HG03439 (cell line): ENCODE measurements around the gene TRIM25.

Experiments used
- ATAC-seq: cut with Tn5 transposase; IDR thresholded peaks from one replicate; pipeline ENCODE4 v1.9.1; 2021; ENCODE audit warnings: mild to moderate bottlenecking, moderate library complexity; ENCODE audit not compliant: unreplicated experiment

TRIM25 gene

GRCh38 chr17:56928586-56928985 lies 14.7 kb upstream of the TRIM25 start:
- no peak for ATAC-seq

- ATAC-seq, result no peak
These were observed 12.9 kb upstream of the TRIM25 start for GRCh38 chr17:56926704-56927103.

- ATAC-seq, result no peak
These were observed 12.4 kb upstream of the TRIM25 start for GRCh38 chr17:56926270-56926669.

DNA sequence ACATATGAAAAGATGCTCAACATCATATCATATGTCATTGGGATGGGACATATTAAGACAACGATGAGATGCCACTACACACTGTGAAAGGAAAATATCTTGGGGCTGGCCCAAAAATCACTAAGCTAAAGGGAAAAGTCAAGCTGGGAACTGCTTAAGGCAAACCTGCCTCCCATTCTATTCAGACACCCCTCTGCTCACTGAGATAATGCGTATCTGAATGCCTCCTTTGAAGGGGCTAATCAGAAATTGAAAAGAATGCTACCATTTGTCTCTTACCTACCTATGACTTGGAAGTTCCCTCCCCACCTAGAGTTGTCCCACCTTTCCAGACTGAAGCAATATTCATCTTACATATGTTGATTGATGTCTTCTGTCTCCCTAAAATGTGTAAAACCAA lies 11.2 kb upstream of the TRIM25 start:
- ATAC-seq, result no peak

- no peak for ATAC-seq
These were observed 5.9 kb upstream of the TRIM25 start for GRCh38 chr17:56919717-56920116.

- ATAC-seq, result no peak
These were observed 5.1 kb upstream of the TRIM25 start for GRCh38 chr17:56918916-56919315.

GRCh38 chr17:56917559-56918296 lies 3.9 kb upstream of the TRIM25 start:
- no peak for ATAC-seq

GRCh38 chr17:56914581-56915273 lies 878 bp upstream of the TRIM25 start:
- no peak for ATAC-seq

DNA sequence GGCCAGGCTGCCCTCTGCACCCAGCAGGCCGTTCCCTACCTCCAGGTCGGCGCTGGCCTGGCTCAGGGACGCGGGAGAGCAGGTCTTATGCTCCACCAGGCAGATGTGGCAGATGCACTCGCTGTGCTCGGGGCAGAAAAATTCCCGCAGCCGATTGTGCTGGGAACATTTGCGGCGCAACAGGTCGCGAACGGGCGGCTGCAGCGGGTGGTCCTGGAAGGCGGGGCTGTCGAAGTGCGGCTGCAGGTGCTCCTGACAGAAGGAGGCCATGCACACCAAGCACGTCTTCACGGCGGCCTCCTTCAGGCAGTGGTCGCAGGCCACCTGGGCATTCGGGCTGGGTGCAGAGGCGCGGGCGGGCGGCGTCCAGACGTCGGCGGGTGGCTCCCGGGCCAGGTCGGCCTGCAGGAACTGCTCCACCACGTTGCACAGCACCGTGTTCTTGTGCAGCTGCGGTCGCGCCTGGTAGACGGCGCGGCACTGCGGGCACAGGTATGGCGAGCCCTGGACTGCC lies 439 bp downstream of the TRIM25 start:
- peak; percentile 34 for ATAC-seq

- ATAC-seq, result no peak
These were observed 893 bp downstream of the TRIM25 start for GRCh38 chr17:56913000-56913311.

DNA sequence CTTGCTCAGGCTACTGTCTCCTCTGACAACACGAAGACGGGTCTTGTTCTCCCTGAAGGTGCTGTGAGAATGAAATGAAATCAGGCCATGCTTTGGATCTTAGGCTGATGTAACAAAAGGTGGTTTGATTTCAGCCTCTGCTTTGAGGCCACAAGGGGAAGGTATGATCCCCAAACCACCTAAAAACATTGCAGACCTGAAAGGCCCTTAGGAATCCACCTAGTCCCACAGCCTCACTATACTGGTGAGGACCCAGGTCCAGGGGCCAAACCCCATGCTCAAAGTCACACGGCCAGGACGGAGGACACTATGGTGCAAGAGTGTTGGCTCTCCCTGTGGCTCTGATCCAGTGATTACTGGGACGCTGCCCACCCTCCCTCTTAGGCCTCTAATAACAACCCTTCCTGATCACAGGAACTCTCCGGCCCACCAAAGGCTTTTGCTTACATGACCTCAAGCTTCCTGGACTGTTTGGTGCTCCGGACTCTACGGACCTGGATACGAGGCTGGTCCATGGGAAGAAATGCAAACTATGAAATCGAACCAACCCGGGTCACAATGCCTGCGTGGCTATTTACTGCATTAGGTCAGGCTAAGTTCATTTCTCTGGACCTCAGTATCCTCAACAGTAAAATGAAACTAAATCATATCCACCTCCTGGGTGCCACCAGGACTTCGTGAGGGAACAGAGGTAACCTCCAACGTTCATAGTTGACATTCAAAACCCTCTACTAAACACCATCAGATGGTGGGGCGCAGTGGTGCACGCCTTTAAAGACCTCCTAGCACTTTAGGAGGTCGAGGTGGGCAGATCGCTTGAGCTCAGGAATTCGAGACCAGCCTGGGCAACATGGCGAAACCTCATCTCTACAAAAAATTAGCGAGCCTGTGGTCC lies 1.5 kb downstream of the TRIM25 start:
- ATAC-seq, result no peak

DNA sequence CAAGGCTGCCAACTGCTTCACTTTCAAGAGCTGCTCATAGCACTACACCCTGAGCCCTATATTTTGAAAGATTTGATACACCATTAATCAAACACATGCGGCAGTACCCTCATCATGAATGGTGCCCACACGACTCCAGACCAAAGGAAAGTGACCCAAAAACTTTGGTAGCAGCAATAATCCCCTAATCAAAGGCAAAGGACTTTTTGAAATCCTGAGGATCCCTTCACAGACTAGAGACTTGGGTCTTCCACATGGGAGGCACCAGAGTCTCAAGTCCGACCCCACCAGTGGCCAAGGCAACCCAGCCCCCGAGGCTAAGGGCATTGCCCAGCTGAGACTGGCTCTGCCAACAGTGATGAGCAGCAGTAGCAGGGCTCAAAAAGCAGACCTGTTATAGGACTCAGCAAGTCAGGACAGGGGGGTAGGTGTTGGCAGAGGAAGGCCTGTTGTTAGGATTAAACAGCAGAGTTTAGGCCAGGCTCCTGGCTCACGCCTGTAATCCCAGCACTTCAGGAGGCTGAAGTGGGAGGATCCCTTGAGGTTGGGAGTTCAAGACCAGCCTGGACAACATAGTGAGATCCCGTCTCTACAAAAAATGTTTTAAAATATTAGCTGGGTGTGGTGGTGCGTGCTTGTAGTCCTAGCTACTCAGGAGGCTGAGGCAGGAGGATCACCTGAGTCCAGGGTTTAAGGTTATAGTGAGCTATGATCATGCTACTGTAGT lies 3.2 kb downstream of the TRIM25 start:
- ATAC-seq, result no peak

DNA sequence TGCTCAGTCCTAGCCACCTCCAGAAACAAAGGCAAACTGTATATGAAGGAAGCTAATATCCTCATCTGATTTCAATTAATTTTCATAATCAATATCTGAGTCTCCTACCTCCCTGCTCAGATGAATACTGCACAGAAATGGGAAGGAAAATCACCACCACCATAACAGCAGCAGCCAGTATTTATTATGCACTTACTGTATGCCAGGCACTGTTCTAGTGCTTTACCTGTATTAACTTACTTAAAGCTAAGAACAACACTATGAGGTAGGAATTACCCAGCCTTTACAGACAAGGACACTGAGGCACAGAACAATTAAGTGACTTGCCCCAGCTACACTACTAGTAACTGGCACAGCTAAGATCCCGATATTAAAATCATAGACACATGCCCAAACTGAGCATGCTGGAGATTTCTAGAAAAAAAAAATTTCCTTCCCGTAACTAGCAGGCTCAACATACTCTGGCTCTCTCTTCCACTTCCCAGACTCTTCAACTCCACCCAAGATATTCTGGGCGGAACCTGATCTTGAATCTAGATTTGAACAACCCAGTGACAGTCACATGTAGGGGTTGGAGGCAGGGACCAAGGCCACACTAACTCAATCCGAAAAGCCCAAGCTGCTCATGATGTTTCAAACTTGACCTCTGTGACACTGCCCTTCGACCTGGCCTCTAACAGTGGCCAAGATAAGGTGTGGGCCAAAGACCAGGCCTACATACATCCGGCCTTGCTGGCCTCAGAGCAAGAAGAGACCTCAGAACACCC lies 3.9 kb downstream of the TRIM25 start:
- no peak for ATAC-seq

GRCh38 chr17:56908001-56908542 lies 5.8 kb downstream of the TRIM25 start:
- peak; percentile 75 for ATAC-seq

- no peak for ATAC-seq
These were observed 10.3 kb downstream of the TRIM25 start for GRCh38 chr17:56903560-56903959.

DNA sequence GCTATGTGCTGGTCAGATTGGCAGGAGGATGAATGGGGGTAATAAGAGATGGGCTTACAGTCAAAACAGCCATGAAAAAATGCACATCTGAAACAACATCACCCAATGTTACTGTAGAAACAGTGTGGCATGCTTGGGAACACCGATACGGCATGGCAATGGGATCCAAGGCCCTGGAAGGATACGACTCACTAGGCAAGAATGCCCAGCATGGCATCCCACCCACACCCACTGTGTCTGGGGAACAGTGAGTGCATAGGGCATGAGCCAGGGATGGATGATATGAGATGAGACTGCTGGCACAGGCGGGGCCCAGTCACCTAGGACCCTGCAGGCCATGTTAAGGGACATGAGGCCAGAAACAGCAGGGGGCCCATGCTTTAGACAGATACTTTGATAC lies 11.5 kb downstream of the TRIM25 start:
- ATAC-seq, result no peak

DNA sequence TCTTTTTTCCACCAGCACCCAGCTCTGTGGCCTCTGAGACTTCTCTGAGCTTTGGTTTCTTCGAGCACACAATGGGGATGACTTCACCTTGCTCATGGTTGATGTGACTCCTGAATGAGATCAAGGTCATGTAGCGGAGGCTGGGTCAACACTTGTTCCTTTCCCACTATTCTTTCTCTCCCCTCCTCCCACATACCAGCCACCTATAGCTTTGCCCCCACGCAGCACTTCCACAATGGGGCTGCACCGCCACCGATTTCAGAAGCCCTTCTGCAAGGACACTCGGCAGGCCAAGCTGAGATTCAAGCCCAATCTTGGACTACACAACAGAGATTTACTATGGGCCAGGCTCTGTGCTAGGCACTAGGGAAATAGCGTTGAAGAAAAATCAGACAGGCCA lies 14.4 kb downstream of the TRIM25 start:
- ATAC-seq, result no peak

DNA sequence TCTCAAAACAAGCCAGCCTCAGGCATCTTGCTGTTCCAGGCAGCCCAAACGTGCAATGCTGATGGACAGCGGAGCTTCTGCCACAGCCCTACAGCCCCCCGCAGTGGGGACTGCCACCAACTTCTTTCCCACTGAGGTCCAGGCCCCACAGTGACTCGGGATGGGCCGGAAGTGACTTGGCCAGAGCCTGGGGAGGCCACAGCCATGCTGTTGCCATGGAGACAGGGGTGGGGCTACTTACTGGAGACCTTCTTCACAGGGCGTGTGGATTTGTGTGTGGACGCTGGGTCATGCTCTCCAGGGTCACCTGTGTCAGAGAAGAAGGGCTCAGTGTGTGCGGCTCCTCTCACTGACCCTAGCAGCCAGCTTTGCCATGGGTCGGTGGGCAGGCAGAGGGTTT lies 15.0 kb downstream of the TRIM25 start:
- ATAC-seq, result no peak

GRCh38 chr17:56897646-56898424 lies 16.0 kb downstream of the TRIM25 start:
- ATAC-seq, result no peak
